GM11168 (cell line): ENCODE measurements around the gene DPH5.
"Not testable (repeated sequence)": the region's sequence is repeated elsewhere in the genome, so short reads cannot be mapped to it uniquely, and the experiment has no call there.

Source experiments
- in situ Hi-C: fragments of 300-500 bp; cut with MboI; formaldehyde crosslinking; loops from one replicate; pipeline ENCODE4 v1.12.0; 2022; ENCODE audit warnings: low sequenced_read_pairs; ENCODE audit not compliant: unreplicated experiment

DPH5 gene

GRCh38 chr1:100995198-100995988 lies 30.2 kb downstream of the DPH5 start:
- in situ Hi-C loops: no loop called here

GRCh38 chr1:100989306-100990077 lies 36.1 kb downstream of the DPH5 start:
- in situ Hi-C loops: no loop called here

- in situ Hi-C loops: no loop called here
Measured at GRCh38 chr1:100988121-100988520, 37.5 kb downstream of the DPH5 start.

- in situ Hi-C loops: no loop called here
Measured at GRCh38 chr1:100982793-100983192, 42.8 kb downstream of the DPH5 start.

- in situ Hi-C loops: no loop called here
Measured at GRCh38 chr1:100979631-100980030, 46.0 kb downstream of the DPH5 start.

GRCh38 chr1:100976936-100977335 lies 48.6 kb downstream of the DPH5 start:
- in situ Hi-C loops: no loop called here

- in situ Hi-C loops: no loop called here
Measured at GRCh38 chr1:100972185-100972584, 53.4 kb downstream of the DPH5 start.

- in situ Hi-C loops: no loop called here
Measured at GRCh38 chr1:100971021-100971420, 54.6 kb downstream of the DPH5 start.

- in situ Hi-C loops: no loop called here
Measured at GRCh38 chr1:100969327-100969726, 56.3 kb downstream of the DPH5 start.

GRCh38 chr1:100968621-100969020 lies 57.0 kb downstream of the DPH5 start:
- in situ Hi-C loops: no loop called here

- in situ Hi-C loops: no loop called here
Measured at GRCh38 chr1:100960098-100960497, 65.5 kb downstream of the DPH5 start.

GRCh38 chr1:100959502-100960060 lies 66.0 kb downstream of the DPH5 start:
- in situ Hi-C loops: no loop called here

GRCh38 chr1:100955322-100955721 lies 70.3 kb downstream of the DPH5 start:
- in situ Hi-C loops: no loop called here

GRCh38 chr1:100953960-100954730 lies 71.4 kb downstream of the DPH5 start:
- in situ Hi-C loops: no loop called here

- in situ Hi-C loops: not testable (repeated sequence)
Measured at GRCh38 chr1:100952970-100953369, 72.6 kb downstream of the DPH5 start.

- in situ Hi-C loops: no loop called here
Measured at GRCh38 chr1:100952104-100952745, 73.4 kb downstream of the DPH5 start.

GRCh38 chr1:100950781-100951180 lies 74.8 kb downstream of the DPH5 start:
- in situ Hi-C loops: no loop called here

GRCh38 chr1:100950337-100950736 lies 75.2 kb downstream of the DPH5 start:
- in situ Hi-C loops: no loop called here

GRCh38 chr1:100949515-100950158 lies 75.9 kb downstream of the DPH5 start:
- in situ Hi-C loops: not testable (repeated sequence)
